K562 (cell line): ENCODE measurements around the gene POLR3C. TPM values are rescaled to one million over a fixed set of nuclear protein-coding genes. Genes with fewer than 3 reads are reported as not detected.

Experiments
- CHD2 ChIP-seq: IDR thresholded peaks from 2 replicates; pipeline ENCODE4 v1.6.1; 2011; ENCODE audit warnings: low read depth, low read length
- CREM ChIP-seq: IDR thresholded peaks from 2 replicates; pipeline ENCODE4 v1.6.1; 2014; ENCODE audit warnings: antibody characterized with exemption, low read depth
- CTBP1 ChIP-seq: fragments of 450-650 bp; IDR thresholded peaks from 2 replicates; pipeline ENCODE4 v1.6.1; 2016; ENCODE audit warnings: borderline replicate concordance
- ETV1 ChIP-seq: fragments of 450-650 bp; conservative IDR thresholded peaks from 2 replicates; pipeline ENCODE4 v1.6.1; 2016; ENCODE audit warnings: missing genetic modification characterization, control low read depth, low read depth, missing compliant biosample characterization
- FOXP1 ChIP-seq: sonication (generic); formaldehyde crosslinking; IDR thresholded peaks from 2 replicates; pipeline ENCODE4 v1.8.0; 2022; ENCODE audit warnings: mild to moderate bottlenecking, missing genetic modification reagents
- GATAD2B ChIP-seq: fragments of 450-650 bp; IDR thresholded peaks from 2 replicates; pipeline ENCODE4 v1.6.1; 2017; ENCODE audit warnings: mild to moderate bottlenecking, borderline replicate concordance
- HMG20A ChIP-seq: fragments of 450-650 bp; formaldehyde crosslinking; conservative IDR thresholded peaks from 2 replicates; pipeline ENCODE4 v1.4.0; 2020; ENCODE audit warnings: mild to moderate bottlenecking, mixed read lengths
- PHF21A ChIP-seq: fragments of 450-650 bp; IDR thresholded peaks from 2 replicates; pipeline ENCODE4 v1.6.1; 2017; ENCODE audit warnings: low read depth, borderline replicate concordance
- SREBF2 ChIP-seq: sonication (generic); formaldehyde crosslinking; IDR thresholded peaks from 2 replicates; pipeline ENCODE4 v1.4.0; 2020; ENCODE audit warnings: mild to moderate bottlenecking, missing genetic modification reagents
- U2AF2 ChIP-seq: fragments of 200-400 bp; formaldehyde crosslinking; optimal IDR thresholded peaks from 2 replicates; pipeline ENCODE3; 2017; ENCODE audit warnings: low read depth, mild to moderate bottlenecking, low read length
- ZNF347 ChIP-seq: fragments of 450-650 bp; formaldehyde crosslinking; IDR thresholded peaks from 2 replicates; pipeline ENCODE4 v1.4.0; 2020; ENCODE audit warnings: low read depth, mild to moderate bottlenecking, moderate library complexity
- polyA plus RNA-seq, 8 experiments: library from polyadenylated mRNA; depleted of rRNA in 4 of 8; stranded (reverse) in 5 of 8; unstranded in 3 of 8; fragments of >200 nt; fragmentation: Nextera tagmentation in 2 of 8; fragmentation: Illumina TruSeq in 1 of 8; extraction: Ambion mirVana in 2 of 8; extraction: Trizol in 1 of 8; gene quantifications; 2 replicates each; pipeline versions ENCODE4 v1.2.1 to v1.2.3, GENCODE V29; 2011 to 2014; ENCODE audit warnings: inconsistent platforms in 1 of 8, missing spikeins in 1 of 8
- total RNA-seq, 7 experiments: library from RNA; depleted of rRNA in 6 of 7; stranded (reverse); fragments of >200 nt in 6 of 7; fragmentation: Illumina TruSeq in 2 of 7; extraction: Trizol in 2 of 7; gene quantifications; 2 replicates each; pipeline versions ENCODE4 v1.2.1 to v1.2.3, GENCODE V29; 2011 to 2021; ENCODE audit warnings: low replicate concordance in 1 of 7
- TF ChIP-seq, protein P1 (sequence below): sonication (generic); formaldehyde crosslinking; IDR thresholded peaks from 2 replicates; pipeline ENCODE4 v1.8.1; 2023; ENCODE audit warnings: missing genetic modification reagents, mild to moderate bottlenecking, borderline replicate concordance
- TF ChIP-seq, protein P2 (sequence below), 2 experiments: IDR thresholded peaks; 2 replicates each; pipeline ENCODE4 v1.6.1; 2012; ENCODE audit warnings: improper control_type of control experiment in 2 of 2, low read depth in 2 of 2, low read length in 2 of 2, borderline replicate concordance in 1 of 2
- TF ChIP-seq, protein P3 (sequence below): fragments of 250-450 bp; sonication (Bioruptor Pico); IDR thresholded peaks from 2 replicates; pipeline ENCODE4 v1.5.0; 2020; ENCODE audit warnings: mild to moderate bottlenecking
- TF ChIP-seq, protein P4 (sequence below): fragments of 450-650 bp; formaldehyde crosslinking; IDR thresholded peaks from 2 replicates; pipeline ENCODE4 v1.4.0; 2022; ENCODE audit warnings: mild to moderate bottlenecking, moderate library complexity

POLR3C gene
- total and polyA plus RNA-seq, 9 of the 15 experiments (the other 6 are each of a cell fraction or from before 2014, with no cell fraction given) = 19.7 to 64.1 (median 45.2) TPM

DNA sequence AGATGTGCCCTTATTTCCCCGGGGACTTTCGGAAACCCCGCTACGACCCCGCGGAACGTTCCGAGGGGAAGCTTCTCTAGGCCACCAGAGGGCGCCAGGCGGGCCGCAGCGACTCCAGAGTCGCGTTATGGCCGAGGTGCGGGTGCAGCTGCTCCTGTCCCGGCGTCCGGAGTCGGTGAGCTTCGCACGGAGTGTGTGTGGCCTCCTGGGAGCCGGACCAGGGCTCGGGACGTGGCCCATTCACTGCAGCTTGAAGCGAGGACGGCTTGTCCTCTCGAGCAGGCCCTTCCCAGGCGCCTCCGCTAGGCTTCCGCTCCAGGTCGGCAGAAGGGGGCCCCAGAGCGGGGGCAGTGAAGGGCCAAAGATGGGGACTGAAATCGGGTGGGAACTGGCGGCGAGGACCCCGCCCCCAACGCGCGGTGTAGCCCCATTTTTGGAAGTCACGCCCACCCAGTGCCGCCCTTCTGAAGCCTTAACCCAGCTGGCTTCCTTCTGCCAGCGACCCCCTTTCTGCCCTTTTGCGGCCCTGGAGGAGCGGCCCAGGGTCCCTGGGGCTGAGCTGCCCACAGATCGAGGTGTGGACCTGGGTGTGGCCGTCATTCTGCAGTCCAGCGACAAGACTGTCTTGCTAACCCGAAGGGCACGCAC is 21.6 kb downstream of the POLR3C start, which contains the start of gene NUDT17 (continued):
- TF ChIP-seq, protein P1, sequence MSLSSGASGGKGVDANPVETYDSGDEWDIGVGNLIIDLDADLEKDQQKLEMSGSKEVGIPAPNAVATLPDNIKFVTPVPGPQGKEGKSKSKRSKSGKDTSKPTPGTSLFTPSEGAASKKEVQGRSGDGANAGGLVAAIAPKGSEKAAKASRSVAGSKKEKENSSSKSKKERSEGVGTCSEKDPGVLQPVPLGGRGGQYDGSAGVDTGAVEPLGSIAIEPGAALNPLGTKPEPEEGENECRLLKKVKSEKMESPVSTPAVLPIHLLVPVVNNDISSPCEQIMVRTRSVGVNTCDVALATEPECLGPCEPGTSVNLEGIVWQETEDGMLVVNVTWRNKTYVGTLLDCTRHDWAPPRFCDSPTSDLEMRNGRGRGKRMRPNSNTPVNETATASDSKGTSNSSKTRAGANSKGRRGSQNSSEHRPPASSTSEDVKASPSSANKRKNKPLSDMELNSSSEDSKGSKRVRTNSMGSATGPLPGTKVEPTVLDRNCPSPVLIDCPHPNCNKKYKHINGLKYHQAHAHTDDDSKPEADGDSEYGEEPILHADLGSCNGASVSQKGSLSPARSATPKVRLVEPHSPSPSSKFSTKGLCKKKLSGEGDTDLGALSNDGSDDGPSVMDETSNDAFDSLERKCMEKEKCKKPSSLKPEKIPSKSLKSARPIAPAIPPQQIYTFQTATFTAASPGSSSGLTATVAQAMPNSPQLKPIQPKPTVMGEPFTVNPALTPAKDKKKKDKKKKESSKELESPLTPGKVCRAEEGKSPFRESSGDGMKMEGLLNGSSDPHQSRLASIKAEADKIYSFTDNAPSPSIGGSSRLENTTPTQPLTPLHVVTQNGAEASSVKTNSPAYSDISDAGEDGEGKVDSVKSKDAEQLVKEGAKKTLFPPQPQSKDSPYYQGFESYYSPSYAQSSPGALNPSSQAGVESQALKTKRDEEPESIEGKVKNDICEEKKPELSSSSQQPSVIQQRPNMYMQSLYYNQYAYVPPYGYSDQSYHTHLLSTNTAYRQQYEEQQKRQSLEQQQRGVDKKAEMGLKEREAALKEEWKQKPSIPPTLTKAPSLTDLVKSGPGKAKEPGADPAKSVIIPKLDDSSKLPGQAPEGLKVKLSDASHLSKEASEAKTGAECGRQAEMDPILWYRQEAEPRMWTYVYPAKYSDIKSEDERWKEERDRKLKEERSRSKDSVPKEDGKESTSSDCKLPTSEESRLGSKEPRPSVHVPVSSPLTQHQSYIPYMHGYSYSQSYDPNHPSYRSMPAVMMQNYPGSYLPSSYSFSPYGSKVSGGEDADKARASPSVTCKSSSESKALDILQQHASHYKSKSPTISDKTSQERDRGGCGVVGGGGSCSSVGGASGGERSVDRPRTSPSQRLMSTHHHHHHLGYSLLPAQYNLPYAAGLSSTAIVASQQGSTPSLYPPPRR (CRISPR knock-in tag) = peak; percentile 52
- TF ChIP-seq CREM (0 out of 2 replicates have a peak, but pooled peaks have one; percentile 14), ZNF347 (no peak), HMG20A (CRISPR knock-in tag) (0 out of 2 replicates have a peak, but pooled peaks have one; percentile 11), CTBP1 (peak; percentile 82), SREBF2 (CRISPR knock-in tag) (0 out of 2 replicates have a peak, but pooled peaks have one; percentile 43), CHD2 (no peak), PHF21A (peak; percentile 56; the same call in 1 of the 2 replicates), FOXP1 (CRISPR knock-in tag) (peak; percentile 3; the same call in 1 of the 2 replicates), GATAD2B (peak; percentile 73; the same call in 1 of the 2 replicates), U2AF2 (no peak), ETV1 (peak; percentile 52)
- TF ChIP-seq, protein P2, sequence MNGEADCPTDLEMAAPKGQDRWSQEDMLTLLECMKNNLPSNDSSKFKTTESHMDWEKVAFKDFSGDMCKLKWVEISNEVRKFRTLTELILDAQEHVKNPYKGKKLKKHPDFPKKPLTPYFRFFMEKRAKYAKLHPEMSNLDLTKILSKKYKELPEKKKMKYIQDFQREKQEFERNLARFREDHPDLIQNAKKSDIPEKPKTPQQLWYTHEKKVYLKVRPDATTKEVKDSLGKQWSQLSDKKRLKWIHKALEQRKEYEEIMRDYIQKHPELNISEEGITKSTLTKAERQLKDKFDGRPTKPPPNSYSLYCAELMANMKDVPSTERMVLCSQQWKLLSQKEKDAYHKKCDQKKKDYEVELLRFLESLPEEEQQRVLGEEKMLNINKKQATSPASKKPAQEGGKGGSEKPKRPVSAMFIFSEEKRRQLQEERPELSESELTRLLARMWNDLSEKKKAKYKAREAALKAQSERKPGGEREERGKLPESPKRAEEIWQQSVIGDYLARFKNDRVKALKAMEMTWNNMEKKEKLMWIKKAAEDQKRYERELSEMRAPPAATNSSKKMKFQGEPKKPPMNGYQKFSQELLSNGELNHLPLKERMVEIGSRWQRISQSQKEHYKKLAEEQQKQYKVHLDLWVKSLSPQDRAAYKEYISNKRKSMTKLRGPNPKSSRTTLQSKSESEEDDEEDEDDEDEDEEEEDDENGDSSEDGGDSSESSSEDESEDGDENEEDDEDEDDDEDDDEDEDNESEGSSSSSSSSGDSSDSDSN (IDR thresholded peaks at IDR 0.05; ENCODE audit: borderline replicate concordance in 1 of 2, low read depth in 2 of 2, low read length in 2 of 2) = peak; percentile 84 to 87; a peak in 3 of 4 replicates
- TF ChIP-seq, protein P3, sequence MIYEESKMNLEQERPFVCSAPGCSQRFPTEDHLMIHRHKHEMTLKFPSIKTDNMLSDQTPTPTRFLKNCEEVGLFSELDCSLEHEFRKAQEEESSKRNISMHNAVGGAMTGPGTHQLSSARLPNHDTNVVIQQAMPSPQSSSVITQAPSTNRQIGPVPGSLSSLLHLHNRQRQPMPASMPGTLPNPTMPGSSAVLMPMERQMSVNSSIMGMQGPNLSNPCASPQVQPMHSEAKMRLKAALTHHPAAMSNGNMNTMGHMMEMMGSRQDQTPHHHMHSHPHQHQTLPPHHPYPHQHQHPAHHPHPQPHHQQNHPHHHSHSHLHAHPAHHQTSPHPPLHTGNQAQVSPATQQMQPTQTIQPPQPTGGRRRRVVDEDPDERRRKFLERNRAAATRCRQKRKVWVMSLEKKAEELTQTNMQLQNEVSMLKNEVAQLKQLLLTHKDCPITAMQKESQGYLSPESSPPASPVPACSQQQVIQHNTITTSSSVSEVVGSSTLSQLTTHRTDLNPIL (CRISPR knock-in tag) = 0 out of 2 replicates have a peak, but pooled peaks have one; percentile 17
- TF ChIP-seq, protein P4, sequence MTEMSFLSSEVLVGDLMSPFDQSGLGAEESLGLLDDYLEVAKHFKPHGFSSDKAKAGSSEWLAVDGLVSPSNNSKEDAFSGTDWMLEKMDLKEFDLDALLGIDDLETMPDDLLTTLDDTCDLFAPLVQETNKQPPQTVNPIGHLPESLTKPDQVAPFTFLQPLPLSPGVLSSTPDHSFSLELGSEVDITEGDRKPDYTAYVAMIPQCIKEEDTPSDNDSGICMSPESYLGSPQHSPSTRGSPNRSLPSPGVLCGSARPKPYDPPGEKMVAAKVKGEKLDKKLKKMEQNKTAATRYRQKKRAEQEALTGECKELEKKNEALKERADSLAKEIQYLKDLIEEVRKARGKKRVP (CRISPR knock-in tag) = peak; percentile 24; the same call in 1 of the 2 replicates
